ENCODE data around the gene PDE11A. TPM values are rescaled to one million over a fixed set of nuclear protein-coding genes. Genes with fewer than 3 reads are reported as not detected.
"Not testable (repeated sequence)": the region's sequence is repeated elsewhere in the genome, so short reads cannot be mapped to it uniquely, and the experiment has no call there.

The PDE11A gene
- total RNA-seq, 4 donors from 2014 or later, result 0.85 to 2.3 (median 2.1) TPM; not detected in 1

GRCh38 chr2:178056345-178056744 is 16.2 kb downstream of the PDE11A start:
- Histone ChIP-seq H3K4me3 (no peak overlapping the region), H3K36me3 (no peaks in the 10 kb centered on the region), H3K27me3 (no peaks in the 10 kb centered on the region), H3K4me1 (no peaks in the 10 kb centered on the region), H3K27ac (no peak overlapping the region), H3K9me3 (no peaks in the 10 kb centered on the region)
- intact Hi-C loops (cut with DNase I; ENCODE audit: low total_unique reads), result no loop called here
- no peak for TF ChIP-seq CTCF (IDR thresholded peaks at IDR 0.05)
- no peak for TF ChIP-seq POLR2A (IDR thresholded peaks at IDR 0.05)
- no peak for DNase-seq

- H3K4me1 ChIP-seq; H3K9me3 ChIP-seq; H3K27ac ChIP-seq; H3K4me3 ChIP-seq; intact Hi-C loops (cut with DNase I; ENCODE audit: low total_unique reads); H3K27me3 ChIP-seq; H3K36me3 ChIP-seq; DNase-seq: not testable (repeated sequence)
Measured at GRCh38 chr2:178051257-178051656, 21.3 kb downstream of the PDE11A start.

GRCh38 chr2:178047391-178047790 is 25.2 kb downstream of the PDE11A start:
- no peaks in the 10 kb centered on the region for H3K9me3 ChIP-seq
- no peaks in the 10 kb centered on the region for H3K36me3 ChIP-seq
- no peak for DNase-seq
- H3K4me1 ChIP-seq, result no peaks in the 10 kb centered on the region
- no peaks in the 10 kb centered on the region for H3K27me3 ChIP-seq
- no peak overlapping the region for H3K27ac ChIP-seq
- intact Hi-C loops (cut with DNase I; ENCODE audit: low total_unique reads), result no loop called here
- TF ChIP-seq POLR2A (IDR thresholded peaks at IDR 0.05), result no peak
- no peak overlapping the region for H3K4me3 ChIP-seq

- Histone ChIP-seq H3K36me3 (no peaks in the 10 kb centered on the region), H3K27ac (no peak overlapping the region), H3K27me3 (no peaks in the 10 kb centered on the region), H3K4me3 (no peak overlapping the region), H3K4me1 (no peaks in the 10 kb centered on the region), H3K9me3 (no peaks in the 10 kb centered on the region)
- intact Hi-C loops (cut with DNase I; ENCODE audit: low total_unique reads), result no loop called here
- no peak for DNase-seq
- TF ChIP-seq POLR2A (IDR thresholded peaks at IDR 0.05) (no peak), CTCF (IDR thresholded peaks at IDR 0.05) (no peak)
Measured at GRCh38 chr2:178044836-178045235, 27.7 kb downstream of the PDE11A start.

GRCh38 chr2:178043266-178043665 is 29.3 kb downstream of the PDE11A start:
- intact Hi-C loops (cut with DNase I; ENCODE audit: low total_unique reads), result no loop called here
- TF ChIP-seq POLR2A (IDR thresholded peaks at IDR 0.05) (no peak), CTCF (IDR thresholded peaks at IDR 0.05) (no peak)
- H3K27me3 ChIP-seq, result no peaks in the 10 kb centered on the region
- H3K27ac ChIP-seq, result no peak overlapping the region
- no peak for DNase-seq
- no peaks in the 10 kb centered on the region for H3K4me1 ChIP-seq
- H3K9me3 ChIP-seq, result no peaks in the 10 kb centered on the region
- H3K36me3 ChIP-seq, result no peaks in the 10 kb centered on the region
- no peak overlapping the region for H3K4me3 ChIP-seq

- DNase-seq; H3K27me3 ChIP-seq; H3K27ac ChIP-seq; H3K4me1 ChIP-seq; H3K4me3 ChIP-seq; H3K9me3 ChIP-seq; H3K36me3 ChIP-seq; intact Hi-C loops (cut with DNase I; ENCODE audit: low total_unique reads): not testable (repeated sequence)
Measured at GRCh38 chr2:178033583-178033982, 39.0 kb downstream of the PDE11A start.

- H3K36me3 ChIP-seq, result no peaks in the 10 kb centered on the region
- DNase-seq, result no peak
- H3K27ac ChIP-seq, result no peak overlapping the region
- no peak overlapping the region for H3K4me3 ChIP-seq
- no peaks in the 10 kb centered on the region for H3K27me3 ChIP-seq
- no peaks in the 10 kb centered on the region for H3K9me3 ChIP-seq
- no peaks in the 10 kb centered on the region for H3K4me1 ChIP-seq
- TF ChIP-seq POLR2A (IDR thresholded peaks at IDR 0.05) (no peak), CTCF (IDR thresholded peaks at IDR 0.05) (no peak)
- intact Hi-C loops (cut with DNase I; ENCODE audit: low total_unique reads), result no loop called here
Measured at GRCh38 chr2:178029342-178029741, 43.2 kb downstream of the PDE11A start.

Measured in uterus (tissue), 4 donors.